ENCODE measurements around the gene ZNF70.

GRCh38 chr22:23781511-23782183 is 30.7 kb upstream of the ZNF70 start:
- TF ChIP-seq CTCF (IDR thresholded peaks at IDR 0.05; ENCODE audit: low read length): no peak
- TF ChIP-seq EZH2 (IDR thresholded peaks at IDR 0.05; ENCODE audit: borderline replicate concordance, low read length): no peak
